OCI-LY7 (cell line): ENCODE data around the gene NEO1. TPM values are rescaled to one million over a fixed set of nuclear protein-coding genes. Genes with fewer than 3 reads are reported as not detected.

Experiments used
- BruUV-seq: library from RNA; stranded (reverse); fragments of 400-500 nt; replicated peaks from 2 replicates; lab custom pipeline; 2021; lab: Mats Ljungman, UMichigan
- CTCF ChIA-PET: fragments of 300-600 bp; sonication (Branson Sonifier 250); formaldehyde crosslinking; loops from one replicate; lab custom pipeline; 2022; ENCODE audit warnings: antibody characterized with exemption; ENCODE audit not compliant: unreplicated experiment; lab: Charles Lee
- POLR2A ChIA-PET: fragments of 300-600 bp; sonication (Branson Sonifier 250); formaldehyde crosslinking; loops from one replicate; lab custom pipeline; 2022; ENCODE audit warnings: antibody characterized with exemption; lab: Charles Lee
- DNase-seq: peaks from one replicate; pipeline ENCODE4 v3.0.0-alpha.2; 2015; ENCODE audit warnings: low spot score
- H2AFZ ChIP-seq: fragments of 200-600 bp; sonication (generic), shearing (Covaris generic); 2 replicates; pipeline ENCODE4 v1.6.1; 2014; ENCODE audit warnings: mild to moderate bottlenecking, antibody characterized with exemption, low read length, moderate library complexity
- H3K27ac ChIP-seq: fragments of 200-600 bp; sonication (generic); 2 replicates; pipeline ENCODE4 v1.5.1; 2014; ENCODE audit warnings: mixed run types, low read depth, mild to moderate bottlenecking, moderate library complexity, low read length, inconsistent platforms; ENCODE audit not compliant: poor library complexity, severe bottlenecking
- H3K36me3 ChIP-seq: fragments of 200-600 bp; sonication (generic); 2 replicates; pipeline ENCODE4 v1.6.1; 2014; ENCODE audit warnings: mild to moderate bottlenecking, antibody characterized with exemption, low read length, moderate library complexity, mixed read lengths; ENCODE audit not compliant: insufficient read depth
- H3K4me1 ChIP-seq: fragments of 200-600 bp; sonication (generic); 2 replicates; pipeline ENCODE4 v1.5.1; 2014; ENCODE audit warnings: mild to moderate bottlenecking, low read length; ENCODE audit not compliant: insufficient read depth, poor library complexity, severe bottlenecking
- H3K4me2 ChIP-seq: fragments of 200-600 bp; sonication (generic); 2 replicates; pipeline ENCODE4 v1.6.1; 2014; ENCODE audit warnings: mild to moderate bottlenecking, low read length
- H3K4me3 ChIP-seq: fragments of 200-600 bp; sonication (generic); 2 replicates; pipeline ENCODE4 v1.5.1; 2014; ENCODE audit warnings: mild to moderate bottlenecking, low read depth, low read length; ENCODE audit not compliant: poor library complexity, severe bottlenecking
- H3K79me2 ChIP-seq: fragments of 200-600 bp; sonication (generic); 2 replicates; pipeline ENCODE4 v1.6.1; 2016; ENCODE audit warnings: low read depth, mild to moderate bottlenecking, low read length, moderate library complexity, mixed read lengths; ENCODE audit not compliant: insufficient read depth
- H3K9me2 ChIP-seq: fragments of 200-600 bp; sonication (generic); 2 replicates; pipeline ENCODE4 v1.6.1; 2016; ENCODE audit warnings: mild to moderate bottlenecking, low read length, mixed read lengths; ENCODE audit not compliant: insufficient read depth
- H3K9me3 ChIP-seq: fragments of 200-600 bp; sonication (generic); 2 replicates; pipeline ENCODE4 v1.6.1; 2014; ENCODE audit warnings: mild to moderate bottlenecking, mixed run types, low read length, mixed read lengths
- H4K20me1 ChIP-seq: fragments of 200-600 bp; sonication (generic); 2 replicates; pipeline ENCODE4 v1.6.1; 2014; ENCODE audit warnings: mild to moderate bottlenecking, antibody characterized with exemption, low read length, moderate library complexity, mixed read lengths; ENCODE audit not compliant: insufficient read depth
- CTCF ChIP-seq: fragments of 200-600 bp; sonication (generic); conservative IDR thresholded peaks from 2 replicates; pipeline ENCODE4 v1.5.1; 2014; ENCODE audit warnings: mild to moderate bottlenecking, antibody characterized with exemption, low read length, moderate library complexity, mixed read lengths
- EZH2phosphoT487 ChIP-seq: fragments of 200-600 bp; sonication (generic); IDR thresholded peaks from 2 replicates; pipeline ENCODE4 v1.6.1; 2018; ENCODE audit warnings: low read depth, borderline replicate concordance, mild to moderate bottlenecking, mixed run types, antibody characterized with exemption, low read length, moderate library complexity, mixed read lengths
- intact Hi-C: fragments of 100-400 bp; cut with micrococcal nuclease; formaldehyde crosslinking; loops from one replicate; pipeline ENCODE4 v1.10.0; 2022; ENCODE audit not compliant: unreplicated experiment
- total RNA-seq, 2 experiments: library from RNA; depleted of rRNA in 1 of 2; stranded (reverse); fragments of >200 nt in 1 of 2; shearing (Covaris generic) in 1 of 2; gene quantifications; 2 replicates each; pipeline ENCODE4 v1.2.3, GENCODE V29; 2014 to 2022

NEO1 gene
- total RNA-seq, 2 experiments from 2014 or later, result 3.0 TPM

- DNase-seq, result no peak
- Histone ChIP-seq H3K79me2 (no peaks in the 10 kb centered on the region), H3K4me3 (no peak overlapping the region), H2AFZ (no peak overlapping the region), H3K36me3 (no peaks in the 10 kb centered on the region), H3K27ac (no peak overlapping the region), H3K9me3 (no peaks in the 10 kb centered on the region), H4K20me1 (no peaks in the 10 kb centered on the region), H3K9me2 (no peaks in the 10 kb centered on the region), H3K4me2 (no peak overlapping the region), H3K4me1 (no peaks in the 10 kb centered on the region)
- no TSS peak for BruUV-seq
- no peak for TF ChIP-seq CTCF
- no peak for TF ChIP-seq EZH2phosphoT487
- intact Hi-C loops, result no loop called here
- ChIA-PET CTCF (no interaction called here), POLR2A (no interaction called here)
Observed at GRCh38 chr15:73046073-73046472, 6.2 kb upstream of the NEO1 start.

- POLR2A ChIA-PET, result interaction anchor here (0.6 to 0.8 kb wide), 3 partner anchors 11 to 1163 kb away, joined by 3 read pairs; no protein-coding TSS in a partner anchor
- H3K27ac ChIP-seq, result no peak overlapping the region
- H3K9me2 ChIP-seq, result no peaks in the 10 kb centered on the region
- H3K4me3 ChIP-seq, result no peak overlapping the region
- TF ChIP-seq EZH2phosphoT487, result no peak
- no peak for TF ChIP-seq CTCF
- no peaks in the 10 kb centered on the region for H4K20me1 ChIP-seq
- no peaks in the 10 kb centered on the region for H3K36me3 ChIP-seq
- H3K79me2 ChIP-seq, result no peaks in the 10 kb centered on the region
- H3K4me1 ChIP-seq, result peaks cover 4% of the 10 kb centered on the region
- H3K4me2 ChIP-seq, result no peak overlapping the region
- H3K9me3 ChIP-seq, result no peaks in the 10 kb centered on the region
- CTCF ChIA-PET, result no interaction called here
- H2AFZ ChIP-seq, result no peak overlapping the region
- no peak for DNase-seq
- intact Hi-C loops, result no loop called here
- BruUV-seq, result no TSS peak
Observed at GRCh38 chr15:73047882-73048281, 4.4 kb upstream of the NEO1 start.

- CTCF ChIA-PET, result no interaction called here
Observed at GRCh38 chr15:73048624-73049295, 3.5 kb upstream of the NEO1 start.

More at GRCh38 chr15:73048624-73049295, 3.5 kb upstream of the NEO1 start:
- no peak overlapping the region for H3K27ac ChIP-seq
- H3K4me3 ChIP-seq, result no peak overlapping the region
- H3K9me3 ChIP-seq, result no peaks in the 10 kb centered on the region
- no peaks in the 10 kb centered on the region for H4K20me1 ChIP-seq
- intact Hi-C loops, result no loop called here
- H3K4me2 ChIP-seq, result no peak overlapping the region
- H3K9me2 ChIP-seq, result no peaks in the 10 kb centered on the region
- POLR2A ChIA-PET, result interaction anchor here (0.8 kb wide), 1 partner anchor 12 kb away, joined by 3 read pairs; no protein-coding TSS in a partner anchor
- H2AFZ ChIP-seq, result no peak overlapping the region
- H3K36me3 ChIP-seq, result no peaks in the 10 kb centered on the region
- no peak for DNase-seq
- no TSS peak for BruUV-seq
- peaks cover 13% of the 10 kb centered on the region for H3K4me1 ChIP-seq
- TF ChIP-seq EZH2phosphoT487, result no peak
- TF ChIP-seq CTCF, result no peak
- no peaks in the 10 kb centered on the region for H3K79me2 ChIP-seq
